Lung (tissue), 12 donors: ENCODE measurements around the gene MAN1B1. TPM values are rescaled to one million over a fixed set of nuclear protein-coding genes. Genes with fewer than 3 reads are reported as not detected.

Experiments
- ATAC-seq: fragments of 200-7000 bp; cut with Tn5 transposase; one replicate; pipeline ENCODE4 v1.9.1; 2020; ENCODE audit warnings: moderate number of reproducible peaks; ENCODE audit not compliant: insufficient read depth, low FRiP score
- DNase-seq, 3 donors: peaks; one replicate each; pipeline ENCODE4 v3.0.0-alpha.2; 2013 to 2017
- H3K27ac ChIP-seq, 2 donors: one replicate each; pipeline ENCODE4 v1.5.1; 2013; ENCODE audit warnings: mild to moderate bottlenecking in 2 of 2, moderate library complexity in 2 of 2, control low read depth in 1 of 2, inconsistent platforms in 1 of 2, low read depth in 1 of 2, low read length in 1 of 2
- H3K27me3 ChIP-seq, 3 donors: one replicate each; pipeline ENCODE4 v1.5.1; 2013; ENCODE audit warnings: low read length in 2 of 3; ENCODE audit not compliant: control insufficient read depth in 3 of 3, insufficient read depth in 3 of 3
- H3K36me3 ChIP-seq, 4 donors: one replicate each; pipeline ENCODE4 v1.5.1; 2013; ENCODE audit warnings: low read length in 4 of 4, mild to moderate bottlenecking in 1 of 4, moderate library complexity in 1 of 4; ENCODE audit not compliant: control insufficient read depth in 4 of 4, insufficient read depth in 4 of 4
- H3K4me1 ChIP-seq, 5 donors: one replicate each; pipeline ENCODE4 v1.5.1; 2013; ENCODE audit warnings: low read length in 5 of 5, mild to moderate bottlenecking in 2 of 5, moderate library complexity in 1 of 5; ENCODE audit not compliant: control insufficient read depth in 5 of 5, insufficient read depth in 5 of 5
- H3K4me3 ChIP-seq: one replicate; pipeline ENCODE4 v1.5.1; 2013; ENCODE audit warnings: mild to moderate bottlenecking, control low read depth, moderate library complexity
- H3K9ac ChIP-seq, 2 donors: one replicate each; pipeline ENCODE4 v1.5.1; 2013; ENCODE audit warnings: low read length in 2 of 2, control low read depth in 1 of 2; ENCODE audit not compliant: insufficient read depth in 1 of 2
- H3K9me3 ChIP-seq, 4 donors: one replicate each; pipeline ENCODE4 v1.5.1; 2013; ENCODE audit warnings: low read length in 3 of 4, mild to moderate bottlenecking in 1 of 4, moderate library complexity in 1 of 4; ENCODE audit not compliant: control insufficient read depth in 4 of 4, insufficient read depth in 3 of 4
- WGBS, 2 donors: extraction: QIAGEN DNeasy Blood & Tissue Kit; methylation state at CpG; one replicate each; pipeline ENCODE4 v1.1.7; 2013; 5-methylcytosine and 5-hydroxymethylcytosine counted together
- polyA plus RNA-seq, 2 donors: library from polyadenylated mRNA; stranded (reverse); fragments of 200-250 nt; gene quantifications; one replicate each; pipeline ENCODE4 v1.2.1, GENCODE V29; 2013
- total RNA-seq, 2 donors: library from RNA; depleted of rRNA in 1 of 2; stranded (reverse); fragments of >200 nt in 1 of 2; gene quantifications; one replicate each; pipeline ENCODE4 v1.2.1, GENCODE V29; 2014 to 2021
- TF ChIP-seq, protein P1 (sequence below): IDR thresholded peaks from 2 replicates; pipeline ENCODE4 v1.5.1; 2012; ENCODE audit warnings: mild to moderate bottlenecking; ENCODE audit errors: control extremely low read depth, extremely low read depth
- donor health status: control.
- donor health status: control.
- donor health status: Bipolar disorder and iron deficiency.
- donor health status: healthy.
- donor health status: DM: yes; HTN: yes; CAD: no.

The MAN1B1 gene
- total and polyA plus RNA-seq, 4 donors: 40.3 to 70.9 (median 56.8) TPM

- H3K36me3 ChIP-seq: no peaks in the 10 kb centered on the region
- no peaks in the 10 kb centered on the region for H3K27me3 ChIP-seq
- no peak for DNase-seq
- TF ChIP-seq, protein P1, sequence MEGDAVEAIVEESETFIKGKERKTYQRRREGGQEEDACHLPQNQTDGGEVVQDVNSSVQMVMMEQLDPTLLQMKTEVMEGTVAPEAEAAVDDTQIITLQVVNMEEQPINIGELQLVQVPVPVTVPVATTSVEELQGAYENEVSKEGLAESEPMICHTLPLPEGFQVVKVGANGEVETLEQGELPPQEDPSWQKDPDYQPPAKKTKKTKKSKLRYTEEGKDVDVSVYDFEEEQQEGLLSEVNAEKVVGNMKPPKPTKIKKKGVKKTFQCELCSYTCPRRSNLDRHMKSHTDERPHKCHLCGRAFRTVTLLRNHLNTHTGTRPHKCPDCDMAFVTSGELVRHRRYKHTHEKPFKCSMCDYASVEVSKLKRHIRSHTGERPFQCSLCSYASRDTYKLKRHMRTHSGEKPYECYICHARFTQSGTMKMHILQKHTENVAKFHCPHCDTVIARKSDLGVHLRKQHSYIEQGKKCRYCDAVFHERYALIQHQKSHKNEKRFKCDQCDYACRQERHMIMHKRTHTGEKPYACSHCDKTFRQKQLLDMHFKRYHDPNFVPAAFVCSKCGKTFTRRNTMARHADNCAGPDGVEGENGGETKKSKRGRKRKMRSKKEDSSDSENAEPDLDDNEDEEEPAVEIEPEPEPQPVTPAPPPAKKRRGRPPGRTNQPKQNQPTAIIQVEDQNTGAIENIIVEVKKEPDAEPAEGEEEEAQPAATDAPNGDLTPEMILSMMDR: no peak
- H3K9ac ChIP-seq: no peak overlapping the region
- ATAC-seq: no peak
- no peak overlapping the region for H3K27ac ChIP-seq
- H3K9me3 ChIP-seq: no peaks in the 10 kb centered on the region
- 89 to 97% methylated on average over 12 of the region's 12 CpGs for WGBS, 2 donors
- no peak overlapping the region for H3K4me3 ChIP-seq
- H3K4me1 ChIP-seq: peaks cover 0 to 14% (median 0%) of the 10 kb centered on the region in 5 donors
Observed at GRCh38 chr9:137064880-137065164, 22.0 kb upstream of the MAN1B1 start.

GRCh38 chr9:137065336-137065967 is 21.3 kb upstream of the MAN1B1 start:
- DNase-seq: no peak

DNA sequence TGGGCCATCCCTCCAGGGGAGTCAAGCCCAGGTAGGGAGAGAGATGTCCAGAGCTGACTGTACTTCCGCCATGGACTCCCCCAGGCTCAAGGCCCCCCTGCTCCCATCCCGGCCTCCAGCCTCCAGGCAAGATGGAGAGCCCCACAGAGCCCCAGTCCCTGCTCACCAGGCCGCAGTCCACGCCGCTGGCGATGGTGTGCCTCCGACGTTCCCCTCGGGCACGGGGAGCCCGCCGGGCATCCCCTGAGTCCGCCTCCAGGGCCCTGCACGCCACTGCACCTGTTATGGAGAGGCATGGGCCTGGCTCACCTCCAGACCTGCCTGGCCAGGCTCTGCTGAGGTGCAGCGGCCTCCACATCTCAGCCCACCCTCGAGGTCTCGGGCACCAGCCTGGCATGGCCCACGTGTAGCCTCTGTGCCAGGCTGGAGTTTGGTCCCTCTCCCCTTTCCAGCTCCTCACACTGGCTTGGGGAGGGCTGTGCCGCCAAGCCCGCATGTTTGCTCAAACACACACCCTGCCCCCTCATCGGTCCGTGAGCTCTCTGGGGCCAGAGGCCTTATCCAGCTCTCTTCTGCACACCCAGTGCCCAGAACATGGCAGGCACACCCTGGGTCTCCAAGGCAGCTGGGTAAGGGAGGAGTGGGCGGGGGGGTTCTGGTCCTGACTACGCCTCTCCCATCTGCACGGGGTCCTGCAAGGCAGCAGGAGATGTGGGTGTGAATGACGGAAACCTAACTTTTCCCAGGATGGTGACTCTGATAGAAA is 20.5 kb upstream of the MAN1B1 start:
- H3K27me3 ChIP-seq: no peaks in the 10 kb centered on the region
- no peaks in the 10 kb centered on the region for H3K36me3 ChIP-seq
- no peaks in the 10 kb centered on the region for H3K9me3 ChIP-seq
- ATAC-seq (no peak), DNase-seq (no peak)
- H3K4me1 ChIP-seq: peaks cover 0 to 22% (median 2%) of the 10 kb centered on the region in 5 donors
- TF ChIP-seq, protein P1: no peak
- H3K27ac ChIP-seq: no peak overlapping the region
- 93 to 96% methylated on average over 26 of the region's 26 CpGs for WGBS, 2 donors
- H3K9ac ChIP-seq: no peak overlapping the region
- H3K4me3 ChIP-seq: no peak overlapping the region

More at GRCh38 chr9:137065336-137065967, 21.3 kb upstream of the MAN1B1 start:
- H3K27ac ChIP-seq: no peak overlapping the region
- no peaks in the 10 kb centered on the region for H3K27me3 ChIP-seq
- TF ChIP-seq, protein P1: no peak
- H3K36me3 ChIP-seq: no peaks in the 10 kb centered on the region
- 92 to 95% methylated on average over 22 to 23 of the region's 23 CpGs for WGBS, 2 donors
- no peaks in the 10 kb centered on the region for H3K9me3 ChIP-seq
- H3K4me3 ChIP-seq: no peak overlapping the region
- H3K9ac ChIP-seq: no peak overlapping the region
- peaks cover 0 to 14% (median 0%) of the 10 kb centered on the region in 5 donors for H3K4me1 ChIP-seq
- ATAC-seq: no peak
